Measurements from ENCODE around the gene RIPK4.
"Not testable (repeated sequence)": the region's sequence is repeated elsewhere in the genome, so short reads cannot be mapped to it uniquely, and the experiment has no call there.

The RIPK4 gene

GRCh38 chr21:41796476-41797080 is 29.7 kb upstream of the RIPK4 start:
- TF ChIP-seq CTCF (IDR thresholded peaks at IDR 0.05; ENCODE audit: insufficient read depth, low read depth, low read length, missing control alignments) = no peak
- DNase-seq (ENCODE audit: low read depth) = no peak
- no peak overlapping the region for H3K4me3 ChIP-seq (ENCODE audit: low read length)

DNA sequence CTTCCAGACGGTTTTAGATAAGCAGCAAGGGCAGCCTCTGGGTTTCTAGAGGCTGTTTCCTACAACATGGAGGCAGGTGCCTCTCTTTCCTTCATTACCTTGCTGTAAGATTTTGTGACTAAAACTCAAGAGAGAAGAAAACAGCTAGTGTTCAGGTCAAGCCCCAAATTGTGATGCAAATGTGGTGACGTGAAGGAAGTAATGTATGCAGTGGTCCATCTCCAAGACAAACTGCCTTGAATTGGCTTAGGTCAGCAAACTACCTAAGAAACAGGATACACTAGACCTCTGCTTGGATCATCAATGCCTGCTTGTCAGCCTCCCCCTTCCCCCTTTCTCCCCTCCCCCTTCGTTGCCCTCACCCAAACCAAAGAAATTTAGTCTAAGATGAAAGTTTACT is 28.9 kb upstream of the RIPK4 start:
- no peak for DNase-seq (ENCODE audit: low read depth)
- TF ChIP-seq CTCF (IDR thresholded peaks at IDR 0.05; ENCODE audit: insufficient read depth, low read depth, low read length, missing control alignments) = no peak
- no peak overlapping the region for H3K4me3 ChIP-seq (ENCODE audit: low read length)

GRCh38 chr21:41794600-41794999 is 27.7 kb upstream of the RIPK4 start:
- no peak for TF ChIP-seq CTCF (IDR thresholded peaks at IDR 0.05; ENCODE audit: insufficient read depth, low read depth, low read length, missing control alignments)
- DNase-seq (ENCODE audit: low read depth) = no peak
- H3K4me3 ChIP-seq (ENCODE audit: low read length) = no peak overlapping the region

- H3K4me3 ChIP-seq (ENCODE audit: low read length) = no peak overlapping the region
- TF ChIP-seq CTCF (IDR thresholded peaks at IDR 0.05; ENCODE audit: insufficient read depth, low read depth, low read length, missing control alignments) = no peak
- no peak for DNase-seq (ENCODE audit: low read depth)
Observed at GRCh38 chr21:41792711-41793110, 25.9 kb upstream of the RIPK4 start.

- DNase-seq (ENCODE audit: low read depth) = peak; percentile 99
- no peak for TF ChIP-seq CTCF (IDR thresholded peaks at IDR 0.05; ENCODE audit: insufficient read depth, low read depth, low read length, missing control alignments)
- no peak overlapping the region for H3K4me3 ChIP-seq (ENCODE audit: low read length)
Observed at GRCh38 chr21:41786509-41786987, 19.7 kb upstream of the RIPK4 start.

DNA sequence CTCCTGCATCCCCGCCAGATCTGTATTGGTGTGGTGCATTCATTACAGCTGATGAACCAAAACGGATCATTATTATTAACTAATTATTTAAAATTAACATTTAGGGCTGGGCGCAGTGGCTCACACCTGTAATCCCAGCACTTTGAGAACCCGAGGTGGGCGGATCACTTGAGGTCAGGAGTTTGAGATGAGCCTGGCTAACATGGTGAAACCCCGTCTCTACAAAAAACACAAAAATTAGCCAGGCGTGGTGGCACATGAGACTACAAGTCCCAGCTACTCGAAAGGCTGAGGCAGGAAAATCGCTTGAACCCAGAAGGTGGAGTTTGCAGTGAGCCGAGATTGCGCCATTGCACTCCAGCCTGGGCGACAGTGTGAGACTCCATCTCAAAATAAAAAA is 18.4 kb upstream of the RIPK4 start:
- H3K4me3 ChIP-seq (ENCODE audit: low read length); DNase-seq (ENCODE audit: low read depth): not testable (repeated sequence)

GRCh38 chr21:41784456-41785102 is 17.7 kb upstream of the RIPK4 start:
- DNase-seq (ENCODE audit: low read depth) = no peak
- H3K4me3 ChIP-seq (ENCODE audit: low read length) = no peak overlapping the region
- TF ChIP-seq CTCF (IDR thresholded peaks at IDR 0.05; ENCODE audit: insufficient read depth, low read depth, low read length, missing control alignments) = no peak
